ENCODE measurements around the gene DHTKD1.

The DHTKD1 gene

GRCh38 chr10:12107781-12108180 is 39.0 kb downstream of the DHTKD1 start:
- no peak overlapping the region for H3K4me3 ChIP-seq (replicated peaks; ENCODE audit: low read depth, low read length)
- peaks cover 8% of the 10 kb centered on the region for H3K36me3 ChIP-seq (ENCODE audit: control insufficient read depth, insufficient read depth, low read length)
- no peaks in the 10 kb centered on the region for H3K27me3 ChIP-seq (replicated peaks; ENCODE audit: control insufficient read depth, insufficient read depth, low read length)
- no peak for TF ChIP-seq CTCF (IDR thresholded peaks at IDR 0.05; ENCODE audit: insufficient read depth, low read length, poor library complexity, severe bottlenecking)
- DNase-seq (ENCODE audit: extremely low read depth, insufficient read length): no peak

- no peak for DNase-seq (ENCODE audit: extremely low read depth, insufficient read length)
- Histone ChIP-seq H3K27me3 (replicated peaks; ENCODE audit: control insufficient read depth, insufficient read depth, low read length) (no peaks in the 10 kb centered on the region), H3K36me3 (ENCODE audit: control insufficient read depth, insufficient read depth, low read length) (peaks cover 6% of the 10 kb centered on the region), H3K4me3 (replicated peaks; ENCODE audit: low read depth, low read length) (no peak overlapping the region)
- no peak for TF ChIP-seq CTCF (IDR thresholded peaks at IDR 0.05; ENCODE audit: insufficient read depth, low read length, poor library complexity, severe bottlenecking)
These were observed 40.5 kb downstream of the DHTKD1 start for GRCh38 chr10:12109286-12109685.

GRCh38 chr10:12111528-12111927 is 42.8 kb downstream of the DHTKD1 start:
- Histone ChIP-seq H3K36me3 (ENCODE audit: control insufficient read depth, insufficient read depth, low read length) (peaks cover 2% of the 10 kb centered on the region), H3K27me3 (replicated peaks; ENCODE audit: control insufficient read depth, insufficient read depth, low read length) (no peaks in the 10 kb centered on the region), H3K4me3 (replicated peaks; ENCODE audit: low read depth, low read length) (no peak overlapping the region)
- no peak for DNase-seq (ENCODE audit: extremely low read depth, insufficient read length)
- no peak for TF ChIP-seq CTCF (IDR thresholded peaks at IDR 0.05; ENCODE audit: insufficient read depth, low read length, poor library complexity, severe bottlenecking)

- no peak for TF ChIP-seq CTCF (IDR thresholded peaks at IDR 0.05; ENCODE audit: insufficient read depth, low read length, poor library complexity, severe bottlenecking)
- H3K36me3 ChIP-seq (ENCODE audit: control insufficient read depth, insufficient read depth, low read length): peaks cover 7% of the 10 kb centered on the region
- no peaks in the 10 kb centered on the region for H3K27me3 ChIP-seq (replicated peaks; ENCODE audit: control insufficient read depth, insufficient read depth, low read length)
- no peak for DNase-seq (ENCODE audit: extremely low read depth, insufficient read length)
- no peak overlapping the region for H3K4me3 ChIP-seq (replicated peaks; ENCODE audit: low read depth, low read length)
These were observed 44.9 kb downstream of the DHTKD1 start for GRCh38 chr10:12113627-12114026.

- no peaks in the 10 kb centered on the region for H3K27me3 ChIP-seq (replicated peaks; ENCODE audit: control insufficient read depth, insufficient read depth, low read length)
- H3K36me3 ChIP-seq (ENCODE audit: control insufficient read depth, insufficient read depth, low read length): peaks cover 6% of the 10 kb centered on the region
- peak; percentile 44 for DNase-seq (ENCODE audit: extremely low read depth, insufficient read length)
- no peak for TF ChIP-seq CTCF (IDR thresholded peaks at IDR 0.05; ENCODE audit: insufficient read depth, low read length, poor library complexity, severe bottlenecking)
- no peak overlapping the region for H3K4me3 ChIP-seq (replicated peaks; ENCODE audit: low read depth, low read length)
These were observed 52.9 kb downstream of the DHTKD1 start for GRCh38 chr10:12121673-12122072.

Measured in GM06990 (cell line).